ENCODE measurements around the gene KIF13A. TPM values are rescaled to one million over a fixed set of nuclear protein-coding genes. Genes with fewer than 3 reads are reported as not detected.
A peak's percentile ranks its signal among the peaks of the same experiment; 100 is the strongest.
"Not testable (repeated sequence)": the region's sequence is repeated elsewhere in the genome, so short reads cannot be mapped to it uniquely, and the experiment has no call there.

Gene KIF13A
- total RNA-seq, 1 donor from 2014 or later = 16.7 TPM

- ATAC-seq = no peak
- no peak for DNase-seq (ENCODE audit: low spot score)
Observed at GRCh38 chr6:17905611-17906592, 81.5 kb downstream of the KIF13A start.

DNA sequence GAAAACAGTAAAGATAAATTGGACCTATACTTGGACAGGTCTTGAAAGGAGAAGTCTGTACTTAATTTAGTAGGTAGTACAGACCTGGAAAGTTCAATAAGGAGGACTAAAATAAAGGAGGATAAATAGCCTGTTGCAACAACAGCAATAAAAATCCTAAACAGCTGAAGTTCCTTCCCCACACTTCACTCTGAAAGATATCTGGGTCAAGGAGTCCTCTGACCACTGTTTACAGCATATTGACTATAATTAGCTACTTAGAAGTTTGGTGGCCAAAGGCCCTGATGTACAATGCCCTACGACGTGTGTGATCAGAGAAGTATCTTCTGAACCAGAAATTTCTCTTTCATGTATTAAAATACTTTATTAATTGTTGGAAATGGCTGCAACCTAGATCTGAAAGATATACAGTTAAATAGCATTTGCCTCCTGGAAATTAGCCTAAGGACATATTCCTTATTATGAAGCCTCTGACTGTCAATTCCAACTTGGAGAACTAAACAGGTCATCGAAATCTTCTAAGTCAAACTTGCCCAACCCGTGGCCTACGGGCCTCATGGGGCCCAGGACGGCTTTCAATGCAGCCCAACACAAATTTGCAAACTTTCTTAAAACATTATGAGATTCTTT, 82.8 kb downstream of the KIF13A start:
- no peak for DNase-seq (ENCODE audit: low spot score)
- ATAC-seq = peak; percentile 15

DNA sequence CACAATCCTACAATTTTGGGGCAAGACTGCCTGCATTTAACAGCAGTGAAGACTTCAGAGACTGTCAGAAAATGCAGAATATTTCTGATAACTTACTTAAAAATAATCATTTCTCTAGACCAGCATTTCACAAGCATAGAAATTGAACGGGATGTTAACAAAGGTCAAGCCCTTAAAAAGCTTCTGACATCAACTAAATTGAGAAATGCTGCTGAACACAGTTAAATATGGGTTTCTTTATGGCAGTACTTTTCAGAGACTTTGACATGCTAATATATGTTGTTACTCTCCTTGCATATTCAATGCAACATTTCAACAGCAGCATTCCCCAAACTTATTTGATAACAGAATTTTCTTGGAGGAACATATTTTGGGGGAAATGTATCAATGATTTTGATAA, 84.5 kb downstream of the KIF13A start:
- no peak for DNase-seq (ENCODE audit: low spot score)
- ATAC-seq = peak; percentile 62

DNA sequence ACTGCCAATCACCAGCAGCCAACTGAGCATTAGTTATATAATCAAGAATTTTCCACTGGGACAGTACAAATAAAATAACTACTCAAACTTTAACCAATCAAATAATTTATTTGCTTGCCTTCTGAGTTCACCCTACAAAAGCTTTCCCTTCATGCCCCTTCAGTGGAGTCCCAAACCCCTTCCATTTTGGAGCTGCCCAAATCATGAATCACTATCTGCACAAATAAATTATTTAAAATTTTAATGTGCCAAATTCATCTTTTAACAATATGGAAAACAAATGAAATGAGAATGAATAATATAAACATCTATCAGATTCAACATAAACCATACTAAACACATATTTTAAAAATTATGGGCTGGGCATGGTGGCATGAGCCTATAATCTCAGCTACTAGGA, 85.9 kb downstream of the KIF13A start:
- ATAC-seq = no peak
- DNase-seq (ENCODE audit: low spot score) = no peak

DNA sequence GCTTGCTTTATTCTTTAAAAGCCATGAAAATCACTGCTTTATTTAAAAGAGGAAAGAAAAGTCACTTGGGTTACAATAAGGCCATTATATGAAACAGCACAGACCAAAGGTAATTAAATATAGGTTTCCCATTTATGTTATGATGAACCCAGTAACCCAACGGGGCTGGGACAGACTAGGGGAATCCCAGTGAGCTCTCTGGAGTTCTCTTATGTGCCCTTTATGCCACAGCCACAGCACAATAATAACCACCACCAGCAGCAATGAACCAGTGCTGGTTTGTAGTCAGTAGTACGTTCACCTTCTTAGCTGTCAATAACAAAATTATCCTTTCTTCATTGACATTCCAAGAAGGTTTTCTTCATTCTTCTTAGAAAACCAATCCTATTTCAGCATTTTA, 87.4 kb downstream of the KIF13A start:
- DNase-seq (ENCODE audit: low spot score) (no peak), ATAC-seq (no peak)

DNA sequence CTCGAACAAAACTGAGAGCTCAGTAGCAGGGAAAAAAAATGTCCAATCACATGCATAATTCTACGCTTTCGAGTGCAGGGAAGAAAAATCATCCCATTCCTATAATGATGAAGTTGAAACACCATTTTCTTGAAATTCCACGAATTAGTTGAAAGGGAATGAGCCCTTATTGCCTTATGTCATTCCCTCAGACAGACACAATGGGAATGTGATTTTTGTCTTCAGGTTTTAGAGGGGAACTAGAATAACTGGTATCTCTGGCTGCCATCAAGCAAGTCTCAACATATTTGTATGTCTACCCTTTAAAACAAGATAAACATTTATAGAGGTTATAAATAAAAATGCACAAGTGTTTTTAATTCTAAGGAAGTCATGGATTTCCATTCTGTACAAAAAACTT, 87.9 kb downstream of the KIF13A start:
- DNase-seq (ENCODE audit: low spot score) (no peak), ATAC-seq (no peak)

DNA sequence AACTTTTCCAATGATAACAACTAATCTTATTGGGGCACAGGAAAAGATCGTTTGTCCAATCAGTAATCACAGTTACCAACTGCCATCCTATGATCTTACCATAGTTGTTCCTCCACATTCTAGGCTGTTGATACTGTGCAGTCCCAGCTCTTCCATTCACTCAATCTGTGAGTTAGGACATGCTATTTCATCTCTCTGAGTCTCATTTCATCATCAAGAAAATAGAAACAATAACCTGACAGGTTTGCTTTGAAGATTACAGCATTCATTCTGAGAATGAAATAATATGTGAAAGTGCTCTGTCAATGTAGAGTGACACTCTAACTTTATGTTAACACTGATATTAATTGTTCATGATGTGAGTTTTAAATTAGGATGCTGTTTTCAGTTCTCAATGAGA, 89.8 kb downstream of the KIF13A start:
- DNase-seq (ENCODE audit: low spot score) (no peak), ATAC-seq (no peak)

GRCh38 chr6:17894905-17895304, 92.5 kb downstream of the KIF13A start:
- no peak for ATAC-seq
- DNase-seq (ENCODE audit: low spot score) = no peak

GRCh38 chr6:17894191-17894590, 93.2 kb downstream of the KIF13A start:
- DNase-seq (ENCODE audit: low spot score) = no peak
- ATAC-seq = no peak

DNA sequence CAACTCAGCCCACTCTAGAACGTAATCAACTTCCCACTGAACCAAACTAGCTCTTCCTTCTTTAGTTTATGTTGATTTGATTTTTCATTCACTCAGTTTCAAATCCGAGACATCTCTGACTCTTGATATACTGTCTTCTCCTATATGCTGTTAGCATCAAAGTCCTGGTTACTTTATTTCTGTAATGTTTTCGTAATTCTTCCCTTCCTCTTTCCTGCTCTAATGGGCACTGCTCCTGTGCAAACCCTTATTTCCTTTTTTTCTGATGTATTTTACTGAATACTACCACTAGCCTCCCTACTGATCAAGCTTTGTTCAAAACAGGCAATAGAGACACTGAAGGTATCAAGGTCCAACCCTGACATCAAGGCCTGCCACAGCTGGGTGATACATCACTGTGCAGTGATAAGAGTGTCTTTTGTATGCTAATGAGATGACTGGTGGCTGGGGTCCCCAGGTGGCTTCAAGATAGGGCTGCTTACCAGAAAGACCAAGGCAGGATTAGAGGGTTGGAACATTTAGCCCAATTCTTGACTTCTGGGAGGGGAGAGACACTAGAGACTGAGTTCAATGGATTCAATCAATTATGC, 95.2 kb downstream of the KIF13A start:
- ATAC-seq = no peak
- DNase-seq (ENCODE audit: low spot score) = no peak

DNA sequence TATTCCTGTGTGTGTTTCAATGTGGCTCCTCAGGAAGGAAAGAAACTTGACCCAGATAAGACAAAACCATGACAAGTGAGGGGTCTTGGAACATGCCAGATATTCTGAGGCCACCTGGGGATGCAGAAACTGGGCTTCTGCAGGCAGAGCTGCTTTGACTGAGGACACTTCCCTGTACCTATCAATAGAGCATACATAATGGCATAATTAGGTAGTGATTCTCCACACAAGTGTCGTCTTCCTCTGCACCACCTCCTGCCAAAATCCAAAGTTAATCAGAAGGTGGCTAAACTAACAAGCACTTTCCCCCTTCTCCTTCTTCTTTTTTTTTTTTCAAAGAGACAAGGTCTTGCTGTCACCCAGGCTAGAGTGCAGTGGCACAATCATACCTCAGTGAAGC, 97.1 kb downstream of the KIF13A start:
- DNase-seq (ENCODE audit: low spot score) (no peak), ATAC-seq (no peak)

GRCh38 chr6:17889777-17890176, 97.7 kb downstream of the KIF13A start:
- not testable (repeated sequence) for DNase-seq (ENCODE audit: low spot score); ATAC-seq

DNA sequence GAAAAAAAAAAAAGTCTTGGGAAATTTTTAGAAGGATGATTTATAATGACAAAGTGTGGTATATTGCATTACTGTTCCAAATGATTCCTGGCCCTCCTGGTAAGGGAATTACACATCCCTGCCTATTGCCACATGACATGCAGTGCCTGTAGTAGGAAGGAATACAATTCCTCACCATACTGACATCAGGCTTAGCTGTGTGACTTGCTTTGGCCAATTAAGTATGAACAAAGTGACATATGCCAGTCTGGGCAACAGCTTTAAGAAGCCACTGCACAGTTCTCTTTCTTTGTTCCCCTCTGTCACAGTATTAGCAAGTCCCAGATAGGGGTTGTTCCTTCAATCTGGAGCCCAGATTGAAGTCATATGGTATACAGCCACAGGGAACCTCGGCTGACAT, 100.5 kb downstream of the KIF13A start:
- ATAC-seq (peak; percentile 34), DNase-seq (ENCODE audit: low spot score) (no peak)

GRCh38 chr6:17885889-17886576, 101.4 kb downstream of the KIF13A start:
- DNase-seq (ENCODE audit: low spot score) (no peak), ATAC-seq (no peak)

DNA sequence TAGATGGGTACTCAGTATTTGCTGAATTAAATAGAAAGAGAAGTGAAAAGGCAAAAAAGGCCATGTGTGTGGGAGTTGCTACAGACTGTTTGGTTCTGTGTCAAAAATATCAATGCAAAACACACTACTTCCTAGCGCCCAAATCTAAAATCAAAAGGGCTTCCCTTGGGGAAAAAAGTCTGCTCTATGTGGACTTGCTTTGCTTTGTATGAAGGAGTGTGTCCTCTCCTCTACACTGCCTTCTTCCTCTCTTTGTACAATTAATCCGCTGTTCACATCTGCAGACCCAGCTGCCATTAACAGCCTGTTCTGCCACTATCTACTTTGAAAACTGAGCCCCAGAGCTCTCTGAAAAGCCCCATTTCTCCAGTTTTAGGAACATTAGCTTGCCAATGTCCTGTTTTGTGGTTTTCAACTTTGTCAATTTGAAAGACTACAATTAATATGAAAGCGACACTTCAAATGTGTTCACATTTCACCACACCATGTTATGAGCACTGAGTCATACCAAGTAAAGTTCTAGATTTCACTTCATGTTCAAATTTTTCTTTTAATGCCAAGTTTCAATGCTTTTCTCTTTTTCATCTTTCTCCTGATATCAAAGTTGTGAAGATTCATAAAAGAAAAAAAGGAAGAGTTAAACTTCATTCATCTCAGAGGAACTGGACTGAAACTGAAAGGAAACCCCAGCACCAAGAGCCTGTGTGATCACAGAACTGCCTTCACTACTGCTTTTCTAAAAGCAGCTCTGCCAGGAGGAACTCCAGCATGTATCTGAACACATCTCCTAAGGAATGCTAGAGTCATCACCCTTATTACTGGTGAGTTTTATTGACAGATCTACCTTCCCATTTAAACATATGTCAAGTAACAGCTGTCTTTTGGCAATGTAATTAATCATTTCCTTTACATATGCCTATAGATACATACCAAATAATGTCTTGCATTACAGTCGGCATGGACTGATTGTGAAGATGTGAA, 102.6 kb downstream of the KIF13A start:
- ATAC-seq = no peak
- DNase-seq (ENCODE audit: low spot score) = no peak

DNA sequence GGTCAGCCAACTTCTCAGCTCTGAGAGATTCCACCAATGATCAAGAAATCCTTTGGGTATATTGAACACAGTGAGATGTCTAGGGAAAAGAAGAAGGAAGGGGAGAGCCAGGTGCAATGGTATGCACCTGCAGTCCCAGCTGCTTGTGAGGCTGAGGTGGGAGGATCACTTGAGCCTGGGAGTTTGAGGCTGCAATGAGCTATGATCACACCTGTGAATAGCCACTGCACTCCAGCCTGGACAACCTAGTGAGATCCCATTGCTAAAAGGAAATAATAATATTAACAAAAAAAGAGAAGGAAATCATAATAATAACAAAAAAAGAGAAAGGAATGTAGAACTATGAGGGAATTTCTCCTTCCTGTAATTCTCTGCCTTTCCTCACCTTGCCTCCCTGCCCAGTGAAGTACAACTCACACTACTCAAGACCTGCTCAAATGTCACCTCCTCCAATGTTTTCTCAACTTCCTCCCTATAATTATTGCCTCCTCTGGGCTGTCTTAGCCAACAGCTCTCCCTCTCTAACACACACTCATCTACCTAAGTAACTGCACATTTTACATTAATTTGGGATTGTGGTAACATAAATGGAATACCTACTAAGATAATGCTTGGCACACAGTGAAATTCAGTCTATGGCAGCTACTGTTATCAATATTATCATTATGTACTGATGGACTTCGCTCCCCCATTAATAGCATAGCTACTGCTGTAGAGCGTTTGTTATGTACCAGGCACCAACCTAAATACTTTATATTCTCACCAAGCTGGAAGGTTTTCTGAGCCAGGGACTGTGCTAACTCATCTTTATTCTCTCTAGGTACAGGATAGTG, 103.6 kb downstream of the KIF13A start:
- DNase-seq (ENCODE audit: low spot score) = no peak

GRCh38 chr6:17881085-17881858, 106.2 kb downstream of the KIF13A start:
- DNase-seq (ENCODE audit: low spot score) (peak; percentile 47), ATAC-seq (peak; percentile 21)

More for the DNA sequence above, 103.6 kb downstream of the KIF13A start:
- ATAC-seq = no peak

GRCh38 chr6:17879184-17879583, 108.3 kb downstream of the KIF13A start:
- ATAC-seq (peak; percentile 31), DNase-seq (ENCODE audit: low spot score) (no peak)

All from left lobe of liver (tissue), 2 donors.